Measurements from ENCODE around the gene ENO3.

The ENO3 gene

GRCh38 chr17:4940555-4941318, 10.2 kb upstream of the ENO3 start:
- DNase-seq (ENCODE audit: extremely low read depth, low read depth), result no peak
- peak overlapping the region; percentile 99 for H3K4me3 ChIP-seq (replicated peaks; ENCODE audit: low read depth, low read length)
- no peak for TF ChIP-seq CTCF (IDR thresholded peaks at IDR 0.05; ENCODE audit: low read depth, low read length, missing control alignments)

- H3K4me3 ChIP-seq (replicated peaks; ENCODE audit: low read depth, low read length), result peak overlapping the region; percentile 99
- DNase-seq (ENCODE audit: extremely low read depth, low read depth), result no peak
- TF ChIP-seq CTCF (IDR thresholded peaks at IDR 0.05; ENCODE audit: low read depth, low read length, missing control alignments), result no peak
These were observed 9.7 kb upstream of the ENO3 start for GRCh38 chr17:4941319-4941610.

GRCh38 chr17:4942760-4943508, 8.0 kb upstream of the ENO3 start:
- H3K4me3 ChIP-seq (replicated peaks; ENCODE audit: low read depth, low read length), result no peak overlapping the region
- no peak for TF ChIP-seq CTCF (IDR thresholded peaks at IDR 0.05; ENCODE audit: low read depth, low read length, missing control alignments)
- no peak for DNase-seq (ENCODE audit: extremely low read depth, low read depth)

GRCh38 chr17:4944163-4944553, 6.8 kb upstream of the ENO3 start:
- DNase-seq (ENCODE audit: extremely low read depth, low read depth), result no peak
- TF ChIP-seq CTCF (IDR thresholded peaks at IDR 0.05; ENCODE audit: low read depth, low read length, missing control alignments), result no peak
- no peak overlapping the region for H3K4me3 ChIP-seq (replicated peaks; ENCODE audit: low read depth, low read length)

- no peak for DNase-seq (ENCODE audit: extremely low read depth, low read depth)
- H3K4me3 ChIP-seq (replicated peaks; ENCODE audit: low read depth, low read length), result peak overlapping the region; percentile 97
- no peak for TF ChIP-seq CTCF (IDR thresholded peaks at IDR 0.05; ENCODE audit: low read depth, low read length, missing control alignments)
These were observed 6.3 kb upstream of the ENO3 start for GRCh38 chr17:4944554-4945175.

GRCh38 chr17:4945176-4945943, 5.6 kb upstream of the ENO3 start:
- TF ChIP-seq CTCF (IDR thresholded peaks at IDR 0.05; ENCODE audit: low read depth, low read length, missing control alignments), result no peak
- peak; percentile 81 for DNase-seq (ENCODE audit: extremely low read depth, low read depth)
- H3K4me3 ChIP-seq (replicated peaks; ENCODE audit: low read depth, low read length), result peak overlapping the region; percentile 97
